Endothelial cell of hepatic sinusoid (primary cell): ENCODE results near the gene SAP30BP.

Experiments
- in situ Hi-C: cut with HindIII; loops from 2 replicates; pipeline ENCODE4 v1.10.0; 2017; ENCODE audit warnings: low sequenced_read_pairs

Gene SAP30BP

GRCh38 chr17:75704963-75705875, 38.1 kb downstream of the SAP30BP start:
- in situ Hi-C loops, result no loop called here

- in situ Hi-C loops, result no loop called here
Observed at GRCh38 chr17:75706042-75706728, 39.0 kb downstream of the SAP30BP start.

GRCh38 chr17:75707079-75707571, 40.0 kb downstream of the SAP30BP start:
- in situ Hi-C loops, result no loop called here

- in situ Hi-C loops, result no loop called here
Observed at GRCh38 chr17:75712446-75712845, 45.3 kb downstream of the SAP30BP start.

GRCh38 chr17:75719732-75720131, 52.6 kb downstream of the SAP30BP start:
- in situ Hi-C loops, result no loop called here

- in situ Hi-C loops, result no loop called here
Observed at GRCh38 chr17:75720656-75721462, 53.7 kb downstream of the SAP30BP start, which contains the start of gene ITGB4. ITGB4 (plus strand) TSS chr17:75721459; CDS start chr17:75724704, 3,245 bp downstream.

- in situ Hi-C loops, result no loop called here
Observed at GRCh38 chr17:75721463-75722011, 54.4 kb downstream of the SAP30BP start.

GRCh38 chr17:75722076-75722475, 54.9 kb downstream of the SAP30BP start:
- in situ Hi-C loops, result no loop called here

- in situ Hi-C loops, result no loop called here
Observed at GRCh38 chr17:75722542-75723095, 55.5 kb downstream of the SAP30BP start.

GRCh38 chr17:75723171-75723930, 56.2 kb downstream of the SAP30BP start:
- in situ Hi-C loops, result no loop called here

- in situ Hi-C loops, result no loop called here
Observed at GRCh38 chr17:75724016-75725003, 57.2 kb downstream of the SAP30BP start.

- in situ Hi-C loops, result no loop called here
Observed at GRCh38 chr17:75725504-75725903, 58.4 kb downstream of the SAP30BP start.

- in situ Hi-C loops, result no loop called here
Observed at GRCh38 chr17:75727391-75727790, 60.3 kb downstream of the SAP30BP start.

GRCh38 chr17:75729351-75729750, 62.2 kb downstream of the SAP30BP start:
- in situ Hi-C loops, result no loop called here

- in situ Hi-C loops, result no loop called here
Observed at GRCh38 chr17:75730065-75730464, 62.9 kb downstream of the SAP30BP start.

GRCh38 chr17:75731086-75731715, 64.1 kb downstream of the SAP30BP start:
- in situ Hi-C loops, result no loop called here

GRCh38 chr17:75731716-75732498, 64.8 kb downstream of the SAP30BP start:
- in situ Hi-C loops, result no loop called here
